Measurements from ENCODE around the gene CYP2R1. TPM values are rescaled to one million over a fixed set of nuclear protein-coding genes. Genes with fewer than 3 reads are reported as not detected.

CYP2R1 gene
- total and polyA plus RNA-seq, 2 of the 8 experiments (the other 6 are each of a cell fraction or from before 2014, with no cell fraction given), result 8.3 to 12.9 TPM

DNA sequence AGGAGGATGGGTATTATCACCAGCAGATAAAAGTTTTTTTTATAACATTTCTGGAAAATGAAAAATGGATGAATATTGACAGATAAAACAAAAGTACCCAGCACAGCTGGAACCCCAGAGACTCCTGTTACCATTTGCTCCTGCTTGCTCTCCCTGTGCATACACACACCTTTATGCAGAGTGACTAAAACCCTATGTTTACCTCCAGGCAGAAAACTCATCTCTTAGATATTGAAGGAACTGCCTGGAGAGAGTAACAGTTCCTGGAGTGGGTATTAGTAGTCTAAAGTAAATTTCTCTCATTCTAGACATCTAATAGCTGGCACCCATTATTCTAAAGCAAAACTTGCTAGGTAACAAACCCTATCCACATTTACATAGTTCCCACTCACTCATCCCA is 38.0 kb downstream of the CYP2R1 start (continued):
- no peak for TF ChIP-seq SP4 (IDR thresholded peaks at IDR 0.05; ENCODE audit: low read length)
- TF ChIP-seq POLR2A (IDR thresholded peaks at IDR 0.05; ENCODE audit: control extremely low read depth in 1 of 2, low read depth in 2 of 2, low read length in 2 of 2), result no peak
